HG03066 (cell line): Measurements from ENCODE around the gene MPHOSPH9.

ENCODE experiments used
- ATAC-seq: cut with Tn5 transposase; IDR thresholded peaks from one replicate; pipeline ENCODE4 v1.9.1; 2021; ENCODE audit warnings: low read depth; ENCODE audit not compliant: unreplicated experiment

The MPHOSPH9 gene

GRCh38 chr12:123106640-123107359 lies 126.1 kb downstream of the MPHOSPH9 start:
- no peak for ATAC-seq

- ATAC-seq = no peak
Observed at GRCh38 chr12:123105211-123105826, 127.6 kb downstream of the MPHOSPH9 start.

GRCh38 chr12:123104809-123105208 lies 128.1 kb downstream of the MPHOSPH9 start:
- ATAC-seq = no peak
